Erythroblast (primary cell): Measurements from ENCODE around the gene CPLX3.

Experiments
- GATA1 ChIP-seq: IDR thresholded peaks from 2 replicates; pipeline ENCODE4 v1.6.1; 2011; ENCODE audit warnings: low read depth, mild to moderate bottlenecking, control low read depth, low read length, moderate library complexity
- POLR2A ChIP-seq: IDR thresholded peaks from 2 replicates; pipeline ENCODE4 v1.6.1; 2011; ENCODE audit warnings: mild to moderate bottlenecking, low read length

GRCh38 chr15:74799255-74799855 is 27.1 kb upstream of the CPLX3 start:
- TF ChIP-seq POLR2A (no peak), GATA1 (no peak)
